Stimulated activated naive CD8-positive, alpha-beta T cell treated with anti-CD3 and anti-CD28 coated beads, Interleukin-15, amount 100 ng/mL, for 72 hours (primary cell): ENCODE measurements around the gene SLC41A1.
"Not testable (repeated sequence)": the region's sequence is repeated elsewhere in the genome, so short reads cannot be mapped to it uniquely, and the experiment has no call there.

ENCODE experiments used
- ATAC-seq: fragments of 150-1000 bp; cut with Tn5 transposase; 2 replicates; pipeline ENCODE4 v1.10.0; 2021; ENCODE audit warnings: mild to moderate bottlenecking, moderate library complexity
- DNase-seq, 2 donors: peaks; one replicate each; pipeline ENCODE4 v3.0.0; 2021 to 2022
- H3K27ac Mint-ChIP-seq, 2 donors: one replicate each; pipeline ENCODE4 v1.8.0; 2022; ENCODE audit warnings: mild to moderate bottlenecking in 2 of 2, mixed read lengths in 2 of 2, moderate library complexity in 2 of 2
- H3K27me3 Mint-ChIP-seq: one replicate; pipeline ENCODE4 v1.8.0; 2022; ENCODE audit warnings: mixed read lengths
- H3K4me1 Mint-ChIP-seq: one replicate; pipeline ENCODE4 v1.8.0; 2022; ENCODE audit warnings: mild to moderate bottlenecking, mixed read lengths
- H3K4me3 Mint-ChIP-seq, 2 donors: one replicate each; pipeline ENCODE4 v1.8.0; 2022; ENCODE audit warnings: mild to moderate bottlenecking in 2 of 2, mixed read lengths in 2 of 2, moderate library complexity in 1 of 2
- H3K9me3 Mint-ChIP-seq, 2 donors: one replicate each; pipeline ENCODE4 v1.8.0; 2022; ENCODE audit warnings: mixed read lengths in 2 of 2

The SLC41A1 gene

DNA sequence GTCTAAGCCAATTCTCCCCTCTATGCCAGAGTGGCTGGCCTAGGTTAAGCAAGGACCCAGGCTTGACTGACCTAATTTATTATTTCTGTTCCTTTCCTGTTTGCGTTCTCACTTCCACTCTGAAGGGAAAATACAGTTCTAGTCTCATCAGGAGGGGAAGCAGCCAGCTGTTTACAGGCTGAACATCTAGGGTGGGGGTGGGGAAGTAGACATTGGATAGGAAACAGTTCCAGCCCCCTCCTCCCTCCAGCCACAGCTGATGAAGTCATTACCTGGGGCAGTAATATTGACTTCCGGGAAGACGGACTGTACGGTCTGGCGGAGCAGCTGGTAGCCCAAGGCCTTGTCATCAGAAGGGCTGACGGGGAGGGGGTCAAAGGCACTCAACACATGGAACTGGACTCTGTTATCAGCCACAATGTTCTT, 19.3 kb upstream of the SLC41A1 start:
- ATAC-seq = no peak
- Mint-ChIP-seq H3K4me1 (no peaks in the 10 kb centered on the region), H3K9me3 (no peaks in the 10 kb centered on the region), H3K27ac (no peak overlapping the region), H3K27me3 (no peaks in the 10 kb centered on the region), H3K4me3 (no peak overlapping the region)
- DNase-seq = no peak

GRCh38 chr1:205827623-205828022, 14.6 kb upstream of the SLC41A1 start:
- no peak for ATAC-seq
- DNase-seq = no peak
- Mint-ChIP-seq H3K9me3 (no peaks in the 10 kb centered on the region), H3K27me3 (no peaks in the 10 kb centered on the region), H3K27ac (no peak overlapping the region), H3K4me3 (no peak overlapping the region), H3K4me1 (peaks cover 30% of the 10 kb centered on the region)

DNA sequence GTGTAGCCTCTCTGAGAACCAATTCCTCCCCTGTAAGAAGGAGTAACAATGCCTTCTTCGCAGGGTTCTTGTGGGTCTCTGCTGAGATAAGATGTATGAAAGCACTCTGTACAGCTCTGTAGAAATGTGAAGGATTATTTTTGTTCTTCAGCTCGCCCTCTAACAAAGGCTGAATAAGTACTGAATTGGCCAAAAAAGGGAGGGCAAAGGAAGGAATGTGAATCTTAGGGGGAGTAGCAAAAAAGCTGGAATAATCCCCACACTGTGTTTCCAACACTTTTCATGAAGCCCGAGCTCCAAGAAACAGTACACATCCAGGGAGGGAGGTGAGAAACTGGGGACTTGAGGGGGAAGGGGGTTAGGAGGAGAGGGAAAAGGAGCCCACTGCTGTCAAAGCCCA, 14.0 kb upstream of the SLC41A1 start:
- DNase-seq = no peak
- Mint-ChIP-seq H3K9me3 (no peaks in the 10 kb centered on the region), H3K4me3 (no peak overlapping the region), H3K27ac (no peak overlapping the region), H3K4me1 (peaks cover 30% of the 10 kb centered on the region), H3K27me3 (no peaks in the 10 kb centered on the region)
- no peak for ATAC-seq

- ATAC-seq (peak; percentile 88), DNase-seq (peak in 1 of 2 donors; percentile 20)
- no peaks in the 10 kb centered on the region for H3K27me3 Mint-ChIP-seq
- H3K9me3 Mint-ChIP-seq = no peaks in the 10 kb centered on the region
- H3K4me1 Mint-ChIP-seq = peaks cover 30% of the 10 kb centered on the region
- no peak overlapping the region for H3K4me3 Mint-ChIP-seq
- peak overlapping the region in 1 of 2 donors; percentile 61 for H3K27ac Mint-ChIP-seq
Observed at GRCh38 chr1:205826016-205826806, 13.2 kb upstream of the SLC41A1 start.

- H3K4me1 Mint-ChIP-seq = peaks cover 30% of the 10 kb centered on the region
- H3K27me3 Mint-ChIP-seq = no peaks in the 10 kb centered on the region
- DNase-seq = no peak
- no peak overlapping the region for H3K27ac Mint-ChIP-seq
- ATAC-seq = peak; percentile 58
- no peak overlapping the region for H3K4me3 Mint-ChIP-seq
- H3K9me3 Mint-ChIP-seq = no peaks in the 10 kb centered on the region
Observed at GRCh38 chr1:205824180-205824579, 11.2 kb upstream of the SLC41A1 start.

GRCh38 chr1:205823260-205823659, 10.3 kb upstream of the SLC41A1 start:
- ATAC-seq, DNase-seq, H3K27me3 Mint-ChIP-seq, H3K9me3 Mint-ChIP-seq: not testable (repeated sequence)
- peaks cover 30% of the 10 kb centered on the region for H3K4me1 Mint-ChIP-seq
- peak overlapping the region in 1 of 2 donors; percentile 18 for H3K4me3 Mint-ChIP-seq
- peak overlapping the region in 1 of 2 donors; percentile 2 for H3K27ac Mint-ChIP-seq

- no peak for ATAC-seq
- Mint-ChIP-seq H3K27ac (no peak overlapping the region), H3K9me3 (no peaks in the 10 kb centered on the region), H3K4me1 (peaks cover 30% of the 10 kb centered on the region), H3K27me3 (no peaks in the 10 kb centered on the region), H3K4me3 (no peak overlapping the region)
- no peak for DNase-seq
Observed at GRCh38 chr1:205822397-205822796, 9.4 kb upstream of the SLC41A1 start.

DNA sequence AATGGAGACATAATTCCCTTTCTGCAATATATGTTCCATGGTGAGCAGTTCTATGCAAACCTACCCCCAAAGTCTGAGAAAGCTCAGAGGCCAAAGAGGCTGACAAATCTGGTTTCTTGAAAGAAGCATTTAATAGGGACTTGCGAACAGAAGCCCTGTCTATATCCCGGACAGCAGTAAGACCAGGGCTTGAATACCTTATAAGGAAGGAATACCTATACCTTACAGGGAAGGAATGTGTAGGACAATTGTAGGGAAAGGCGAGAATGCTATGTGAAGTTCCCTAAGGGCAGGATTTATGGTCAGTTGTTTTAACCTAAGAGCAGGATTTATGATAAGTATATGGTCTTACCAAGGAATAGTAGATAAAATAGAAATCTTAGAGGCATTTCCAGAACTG, 5.0 kb upstream of the SLC41A1 start:
- peaks cover 18% of the 10 kb centered on the region for H3K4me1 Mint-ChIP-seq
- H3K27ac Mint-ChIP-seq = no peak overlapping the region
- ATAC-seq (no peak), DNase-seq (no peak)
- no peaks in the 10 kb centered on the region for H3K27me3 Mint-ChIP-seq
- no peak overlapping the region for H3K4me3 Mint-ChIP-seq
- H3K9me3 Mint-ChIP-seq = no peaks in the 10 kb centered on the region

DNA sequence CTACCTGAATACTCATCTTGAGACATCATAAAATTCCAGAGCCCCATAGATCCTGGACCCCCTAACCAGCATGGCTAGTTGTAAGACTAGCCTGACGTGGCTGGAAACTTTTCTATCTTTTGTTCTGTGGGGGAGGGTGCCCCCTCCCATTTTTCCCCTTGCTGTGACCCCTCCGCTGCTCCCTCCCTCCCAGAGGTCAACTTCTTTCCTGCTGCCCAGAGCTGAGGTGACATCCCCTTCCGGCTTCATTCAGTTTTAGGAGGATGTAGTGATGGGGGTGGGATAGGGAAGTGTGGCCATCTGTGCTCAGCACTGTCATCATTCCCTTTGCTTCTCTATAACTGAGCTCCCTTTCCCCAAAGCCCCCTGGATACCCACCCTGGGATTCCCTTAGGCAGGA, 4.4 kb upstream of the SLC41A1 start:
- H3K27ac Mint-ChIP-seq = peak overlapping the region in 1 of 2 donors; percentile 22
- H3K27me3 Mint-ChIP-seq = no peaks in the 10 kb centered on the region
- H3K4me3 Mint-ChIP-seq = no peak overlapping the region

DNA sequence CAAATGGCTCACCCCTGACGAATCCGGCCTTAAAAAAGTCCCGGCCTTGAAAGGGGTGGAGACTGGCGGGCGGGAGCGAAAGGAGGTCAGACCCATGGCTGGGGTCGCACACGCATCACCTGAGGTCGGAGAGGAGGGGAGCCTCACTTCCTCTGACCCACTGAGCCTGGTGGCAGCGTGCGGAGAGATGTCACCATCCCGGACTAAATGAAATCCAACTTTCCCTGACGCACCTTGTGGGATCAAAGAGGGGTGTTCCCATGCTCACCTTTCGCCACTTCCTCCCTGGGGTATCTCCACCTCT, 709 bp upstream of the SLC41A1 start:
- ATAC-seq (no peak), DNase-seq (peak in 1 of 2 donors; percentile 31)
- Mint-ChIP-seq H3K27me3 (no peaks in the 10 kb centered on the region), H3K4me3 (peak overlapping the region; percentile 93 to 98), H3K27ac (peak overlapping the region; percentile 62 to 91), H3K9me3 (no peaks in the 10 kb centered on the region), H3K4me1 (peaks cover 55% of the 10 kb centered on the region)

More for the DNA sequence above, 4.4 kb upstream of the SLC41A1 start:
- Mint-ChIP-seq H3K9me3 (no peaks in the 10 kb centered on the region), H3K4me1 (peaks cover 19% of the 10 kb centered on the region)
- no peak for DNase-seq
- no peak for ATAC-seq

GRCh38 chr1:205812271-205812877, 624 bp downstream of the SLC41A1 start:
- Mint-ChIP-seq H3K27me3 (no peaks in the 10 kb centered on the region), H3K4me1 (peaks cover 69% of the 10 kb centered on the region), H3K9me3 (no peaks in the 10 kb centered on the region)

GRCh38 chr1:205811660-205812059, 1.3 kb downstream of the SLC41A1 start:
- no peak for DNase-seq
- no peaks in the 10 kb centered on the region for H3K9me3 Mint-ChIP-seq
- H3K27ac Mint-ChIP-seq = peak overlapping the region; percentile 35 to 83
- H3K27me3 Mint-ChIP-seq = no peaks in the 10 kb centered on the region
- peaks cover 76% of the 10 kb centered on the region for H3K4me1 Mint-ChIP-seq
- peak overlapping the region; percentile 91 to 98 for H3K4me3 Mint-ChIP-seq
- no peak for ATAC-seq

More at GRCh38 chr1:205812271-205812877, 624 bp downstream of the SLC41A1 start:
- peak; percentile 24 to 33 for DNase-seq
- Mint-ChIP-seq H3K27ac (peak overlapping the region; percentile 83 to 90), H3K4me3 (peak overlapping the region; percentile 91 to 98)
- peak; percentile 52 for ATAC-seq

- H3K9me3 Mint-ChIP-seq = no peaks in the 10 kb centered on the region
- no peaks in the 10 kb centered on the region for H3K27me3 Mint-ChIP-seq
- no peak for DNase-seq
- peak overlapping the region in 1 of 2 donors; percentile 21 for H3K27ac Mint-ChIP-seq
- ATAC-seq = no peak
- H3K4me1 Mint-ChIP-seq = peaks cover 86% of the 10 kb centered on the region
- peak overlapping the region; percentile 4 to 91 for H3K4me3 Mint-ChIP-seq
Observed at GRCh38 chr1:205810448-205811157, 2.4 kb downstream of the SLC41A1 start.

DNA sequence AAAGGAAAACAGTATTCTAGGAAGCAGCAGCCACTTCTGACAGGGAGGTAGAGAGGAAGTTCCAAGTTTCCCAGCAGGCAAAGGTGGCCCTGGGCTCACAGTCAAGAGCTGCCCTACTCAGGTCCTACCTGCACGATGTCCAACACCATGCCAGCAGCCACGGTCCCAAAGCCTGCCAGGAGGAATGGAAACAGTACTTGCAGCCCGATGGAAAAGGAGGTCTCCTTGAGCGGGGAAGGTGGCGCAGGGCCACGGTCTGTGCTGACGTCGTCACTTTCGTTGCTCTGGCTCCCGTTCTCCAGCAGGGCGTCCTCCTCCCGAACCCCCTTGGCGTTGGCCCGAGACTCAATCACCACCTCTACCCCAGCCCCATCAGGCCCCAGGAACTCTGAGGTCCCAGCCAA, 3.1 kb downstream of the SLC41A1 start:
- ATAC-seq (no peak), DNase-seq (no peak)
- Mint-ChIP-seq H3K4me3 (peak overlapping the region in 1 of 2 donors; percentile 11), H3K27me3 (no peaks in the 10 kb centered on the region), H3K27ac (no peak overlapping the region), H3K9me3 (no peaks in the 10 kb centered on the region), H3K4me1 (peaks cover 93% of the 10 kb centered on the region)

GRCh38 chr1:205809469-205809868, 3.5 kb downstream of the SLC41A1 start:
- no peak overlapping the region for H3K27ac Mint-ChIP-seq
- no peak for ATAC-seq
- peaks cover 93% of the 10 kb centered on the region for H3K4me1 Mint-ChIP-seq
- H3K9me3 Mint-ChIP-seq = no peaks in the 10 kb centered on the region
- H3K4me3 Mint-ChIP-seq = peak overlapping the region; percentile 30 to 40
- no peak for DNase-seq
- no peaks in the 10 kb centered on the region for H3K27me3 Mint-ChIP-seq
